Measurements from ENCODE around the gene ZNF93. TPM values are rescaled to one million over a fixed set of nuclear protein-coding genes. Genes with fewer than 3 reads are reported as not detected.

The ZNF93 gene
- total and polyA plus RNA-seq, 2 of the 4 experiments (the other 2 are of a cell fraction): 3.7 to 10.6 TPM

DNA sequence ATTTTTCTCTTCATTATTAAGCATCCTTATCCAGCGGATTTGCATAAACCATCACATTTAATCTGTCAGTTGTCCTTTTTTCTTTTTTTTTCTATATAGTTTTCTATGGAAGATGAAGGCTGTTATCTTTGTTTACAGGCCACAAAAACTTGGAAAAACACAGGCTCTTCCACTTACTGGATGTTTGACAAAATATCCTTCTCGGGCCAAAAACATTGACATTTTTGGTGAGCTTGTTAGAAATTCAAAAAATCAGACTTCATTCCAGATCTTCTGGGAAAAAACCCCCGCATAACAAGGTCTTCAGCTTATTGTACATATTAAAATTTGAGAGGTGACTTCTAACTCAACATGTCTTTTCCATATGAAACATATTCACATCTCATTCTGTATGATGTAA is 13.8 kb downstream of the ZNF93 start:
- intact Hi-C loops (cut with micrococcal nuclease) (loop anchor here (10.0 kb wide), 1 partner anchor 620 kb away; no protein-coding TSS in a partner anchor), in situ Hi-C loops (cut with MboI; ENCODE audit: low sequenced_read_pairs) (no loop called here), dilution Hi-C loops (cut with HindIII; ENCODE audit: low sequenced_read_pairs, unreplicated experiment) (no loop called here)
- no peak for ATAC-seq (ENCODE audit: low read depth)
- no TSS peak for BruUV-seq (replicated peaks)
- Histone ChIP-seq H3K27ac (ENCODE audit: insufficient read depth, low read length) (no peak overlapping the region), H2BK5ac (ENCODE audit: low read depth, low read length, poor library complexity, severe bottlenecking) (no peak overlapping the region), H3K4me1 (ENCODE audit: control insufficient read depth, insufficient read depth, low read length) (0 out of 2 replicates have a peak, but pooled peaks cover 2% of the 10 kb centered on the region), H4K20me1 (ENCODE audit: insufficient read depth, low read length) (no peaks in the 10 kb centered on the region), H3K79me1 (ENCODE audit: low read depth in 1 of 2, low read length in 2 of 2) (peaks cover 0 to 7% of the 10 kb centered on the region in 2 experiments; a peak in 2 of 4 replicates), H3K9me1 (ENCODE audit: insufficient read depth, low read length) (no peaks in the 10 kb centered on the region), H2BK15ac (ENCODE audit: low read depth, low read length) (no peak overlapping the region), H3K27me3 (ENCODE audit: control insufficient read depth, insufficient read depth, low read length) (no peaks in the 10 kb centered on the region), H3K4me3 (ENCODE audit: insufficient read depth, low read depth, low read length) (no peak overlapping the region), H2AK5ac (ENCODE audit: low read depth, low read length) (no peak overlapping the region), H3K9ac (ENCODE audit: low read depth, low read length) (no peak overlapping the region), H3K18ac (ENCODE audit: low read depth, low read length) (no peak overlapping the region), H3K9me3 (ENCODE audit: control insufficient read depth, insufficient read depth, low read length) (peaks cover 3% of the 10 kb centered on the region), H3K14ac (replicated peaks; ENCODE audit: low read depth, low read length) (no peak overlapping the region), H2BK20ac (ENCODE audit: low read depth, low read length) (no peak overlapping the region), H2AFZ (replicated peaks; ENCODE audit: low read length, poor library complexity) (no peak overlapping the region), H4K5ac (ENCODE audit: low read depth, low read length) (no peak overlapping the region), H3K23ac (ENCODE audit: low read depth, low read length) (no peak overlapping the region), H4K91ac (ENCODE audit: insufficient read depth, low read depth, low read length) (no peak overlapping the region), H4K8ac (ENCODE audit: low read depth in 2 of 2, low read length in 2 of 2) (no peak overlapping the region), H2AK9ac (replicated peaks; ENCODE audit: low read depth, low read length, poor library complexity) (no peak overlapping the region), H3K36me3 (ENCODE audit: control insufficient read depth, insufficient read depth, low read length) (peaks cover 8% of the 10 kb centered on the region), H3K4ac (ENCODE audit: low read depth, low read length) (no peak overlapping the region), H3K56ac (ENCODE audit: extremely low read depth, insufficient read depth, low read length) (no peak overlapping the region), H2BK120ac (ENCODE audit: low read depth, low read length) (no peak overlapping the region), H3K4me2 (ENCODE audit: low read depth, low read length) (no peak overlapping the region)
- DNase-seq: no peak
- no CpG with 5 or more reads among the region's 3 CpGs for WGBS, 2 experiments (ENCODE audit: extremely low coverage in 2 of 2, insufficient read length in 1 of 2)
- POLR2A ChIA-PET (ENCODE audit: unreplicated experiment): no interaction called here
- CTCF ChIA-PET: no interaction called here
- TF ChIP-seq MAFK (IDR thresholded peaks at IDR 0.05; ENCODE audit: low read depth, low read length) (no peak), SMC3 (IDR thresholded peaks at IDR 0.05; ENCODE audit: low read depth, low read length) (no peak), RCOR1 (IDR thresholded peaks at IDR 0.05; ENCODE audit: insufficient replicate concordance, low read length) (no peak), CEBPB (IDR thresholded peaks at IDR 0.05; ENCODE audit: low read depth, low read length) (no peak), BHLHE40 (IDR thresholded peaks at IDR 0.05; ENCODE audit: low read depth, low read length) (no peak), MXI1 (IDR thresholded peaks at IDR 0.05; ENCODE audit: borderline replicate concordance, low read depth, low read length) (no peak), CHD1 (IDR thresholded peaks at IDR 0.05; ENCODE audit: low read depth, low read length) (no peak), RFX5 (IDR thresholded peaks at IDR 0.05; ENCODE audit: low read depth, low read length) (no peak), FOS (IDR thresholded peaks at IDR 0.05; ENCODE audit: low read depth, low read length) (no peak), POLR2A (IDR thresholded peaks at IDR 0.05; ENCODE audit: low read depth, low read length) (no peak)
- TF ChIP-seq, protein P1, sequence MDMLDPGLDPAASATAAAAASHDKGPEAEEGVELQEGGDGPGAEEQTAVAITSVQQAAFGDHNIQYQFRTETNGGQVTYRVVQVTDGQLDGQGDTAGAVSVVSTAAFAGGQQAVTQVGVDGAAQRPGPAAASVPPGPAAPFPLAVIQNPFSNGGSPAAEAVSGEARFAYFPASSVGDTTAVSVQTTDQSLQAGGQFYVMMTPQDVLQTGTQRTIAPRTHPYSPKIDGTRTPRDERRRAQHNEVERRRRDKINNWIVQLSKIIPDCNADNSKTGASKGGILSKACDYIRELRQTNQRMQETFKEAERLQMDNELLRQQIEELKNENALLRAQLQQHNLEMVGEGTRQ (IDR thresholded peaks at IDR 0.05; ENCODE audit: low read depth, low read length): no peak
- TF ChIP-seq, protein P2, sequence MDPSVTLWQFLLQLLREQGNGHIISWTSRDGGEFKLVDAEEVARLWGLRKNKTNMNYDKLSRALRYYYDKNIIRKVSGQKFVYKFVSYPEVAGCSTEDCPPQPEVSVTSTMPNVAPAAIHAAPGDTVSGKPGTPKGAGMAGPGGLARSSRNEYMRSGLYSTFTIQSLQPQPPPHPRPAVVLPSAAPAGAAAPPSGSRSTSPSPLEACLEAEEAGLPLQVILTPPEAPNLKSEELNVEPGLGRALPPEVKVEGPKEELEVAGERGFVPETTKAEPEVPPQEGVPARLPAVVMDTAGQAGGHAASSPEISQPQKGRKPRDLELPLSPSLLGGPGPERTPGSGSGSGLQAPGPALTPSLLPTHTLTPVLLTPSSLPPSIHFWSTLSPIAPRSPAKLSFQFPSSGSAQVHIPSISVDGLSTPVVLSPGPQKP (IDR thresholded peaks at IDR 0.05; ENCODE audit: borderline replicate concordance, low read depth, low read length): no peak
- TF ChIP-seq, protein P3, sequence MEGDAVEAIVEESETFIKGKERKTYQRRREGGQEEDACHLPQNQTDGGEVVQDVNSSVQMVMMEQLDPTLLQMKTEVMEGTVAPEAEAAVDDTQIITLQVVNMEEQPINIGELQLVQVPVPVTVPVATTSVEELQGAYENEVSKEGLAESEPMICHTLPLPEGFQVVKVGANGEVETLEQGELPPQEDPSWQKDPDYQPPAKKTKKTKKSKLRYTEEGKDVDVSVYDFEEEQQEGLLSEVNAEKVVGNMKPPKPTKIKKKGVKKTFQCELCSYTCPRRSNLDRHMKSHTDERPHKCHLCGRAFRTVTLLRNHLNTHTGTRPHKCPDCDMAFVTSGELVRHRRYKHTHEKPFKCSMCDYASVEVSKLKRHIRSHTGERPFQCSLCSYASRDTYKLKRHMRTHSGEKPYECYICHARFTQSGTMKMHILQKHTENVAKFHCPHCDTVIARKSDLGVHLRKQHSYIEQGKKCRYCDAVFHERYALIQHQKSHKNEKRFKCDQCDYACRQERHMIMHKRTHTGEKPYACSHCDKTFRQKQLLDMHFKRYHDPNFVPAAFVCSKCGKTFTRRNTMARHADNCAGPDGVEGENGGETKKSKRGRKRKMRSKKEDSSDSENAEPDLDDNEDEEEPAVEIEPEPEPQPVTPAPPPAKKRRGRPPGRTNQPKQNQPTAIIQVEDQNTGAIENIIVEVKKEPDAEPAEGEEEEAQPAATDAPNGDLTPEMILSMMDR (conservative IDR thresholded peaks at IDR 0.05; ENCODE audit: low read depth, low read length): no peak
